ENCODE data around the gene KRTAP5-1.

Gene KRTAP5-1

GRCh38 chr11:1572197-1573076 lies 12.6 kb downstream of the KRTAP5-1 start, which contains the start of gene DUSP8:
TSS of gene DUSP8 (minus strand) at chr11:1572271. CDS start at chr11:1565826, 6,445 bp downstream.
- in situ Hi-C loops (cut with MboI; ENCODE audit: low sequenced_read_pairs), result no loop called here

GRCh38 chr11:1571760-1572196 lies 13.3 kb downstream of the KRTAP5-1 start:
- in situ Hi-C loops (cut with MboI; ENCODE audit: low sequenced_read_pairs), result no loop called here

GRCh38 chr11:1570896-1571759 lies 14.0 kb downstream of the KRTAP5-1 start:
- in situ Hi-C loops (cut with MboI; ENCODE audit: low sequenced_read_pairs), result no loop called here

GRCh38 chr11:1570531-1570895 lies 14.6 kb downstream of the KRTAP5-1 start:
- in situ Hi-C loops (cut with MboI; ENCODE audit: low sequenced_read_pairs), result no loop called here

- in situ Hi-C loops (cut with MboI; ENCODE audit: low sequenced_read_pairs), result no loop called here
Measured at GRCh38 chr11:1570001-1570453, 15.1 kb downstream of the KRTAP5-1 start.

GRCh38 chr11:1569251-1569780 lies 15.8 kb downstream of the KRTAP5-1 start:
- in situ Hi-C loops (cut with MboI; ENCODE audit: low sequenced_read_pairs), result no loop called here

- in situ Hi-C loops (cut with MboI; ENCODE audit: low sequenced_read_pairs), result no loop called here
Measured at GRCh38 chr11:1568441-1568911, 16.6 kb downstream of the KRTAP5-1 start.

- in situ Hi-C loops (cut with MboI; ENCODE audit: low sequenced_read_pairs), result no loop called here
Measured at GRCh38 chr11:1567721-1568100, 17.4 kb downstream of the KRTAP5-1 start.

- in situ Hi-C loops (cut with MboI; ENCODE audit: low sequenced_read_pairs), result no loop called here
Measured at GRCh38 chr11:1567052-1567720, 17.9 kb downstream of the KRTAP5-1 start.

GRCh38 chr11:1566381-1567051 lies 18.6 kb downstream of the KRTAP5-1 start:
- in situ Hi-C loops (cut with MboI; ENCODE audit: low sequenced_read_pairs), result no loop called here

- in situ Hi-C loops (cut with MboI; ENCODE audit: low sequenced_read_pairs), result no loop called here
Measured at GRCh38 chr11:1565904-1566247, 19.2 kb downstream of the KRTAP5-1 start.

- in situ Hi-C loops (cut with MboI; ENCODE audit: low sequenced_read_pairs), result no loop called here
Measured at GRCh38 chr11:1565173-1565903, 19.7 kb downstream of the KRTAP5-1 start.

- in situ Hi-C loops (cut with MboI; ENCODE audit: low sequenced_read_pairs), result no loop called here
Measured at GRCh38 chr11:1564535-1565172, 20.4 kb downstream of the KRTAP5-1 start.

- in situ Hi-C loops (cut with MboI; ENCODE audit: low sequenced_read_pairs), result no loop called here
Measured at GRCh38 chr11:1563697-1564534, 21.2 kb downstream of the KRTAP5-1 start.

- in situ Hi-C loops (cut with MboI; ENCODE audit: low sequenced_read_pairs), result no loop called here
Measured at GRCh38 chr11:1563149-1563638, 21.9 kb downstream of the KRTAP5-1 start.

- in situ Hi-C loops (cut with MboI; ENCODE audit: low sequenced_read_pairs), result no loop called here
Measured at GRCh38 chr11:1562469-1563148, 22.5 kb downstream of the KRTAP5-1 start.

GRCh38 chr11:1561955-1562354 lies 23.1 kb downstream of the KRTAP5-1 start:
- in situ Hi-C loops (cut with MboI; ENCODE audit: low sequenced_read_pairs), result no loop called here

All from HL-60/S4 (cell line).